HG02938 (cell line): ENCODE results near the gene SNAI1.
"Not testable (repeated sequence)": the region's sequence is repeated elsewhere in the genome, so short reads cannot be mapped to it uniquely, and the experiment has no call there.

Experiments used
- ATAC-seq: cut with Tn5 transposase; IDR thresholded peaks from one replicate; pipeline ENCODE4 v1.9.1; 2021; ENCODE audit warnings: mild to moderate bottlenecking, moderate library complexity; ENCODE audit not compliant: unreplicated experiment

The SNAI1 gene

GRCh38 chr20:50011597-50011996, 28.8 kb downstream of the SNAI1 start:
- ATAC-seq, result not testable (repeated sequence)

- ATAC-seq, result no peak
Observed at GRCh38 chr20:50012282-50013263, 29.8 kb downstream of the SNAI1 start.

- ATAC-seq, result no peak
Observed at GRCh38 chr20:50013976-50014375, 31.2 kb downstream of the SNAI1 start.

- no peak for ATAC-seq
Observed at GRCh38 chr20:50014570-50015562, 32.1 kb downstream of the SNAI1 start.

- ATAC-seq, result no peak
Observed at GRCh38 chr20:50015636-50015992, 32.8 kb downstream of the SNAI1 start.

GRCh38 chr20:50015993-50016770, 33.4 kb downstream of the SNAI1 start:
- no peak for ATAC-seq

DNA sequence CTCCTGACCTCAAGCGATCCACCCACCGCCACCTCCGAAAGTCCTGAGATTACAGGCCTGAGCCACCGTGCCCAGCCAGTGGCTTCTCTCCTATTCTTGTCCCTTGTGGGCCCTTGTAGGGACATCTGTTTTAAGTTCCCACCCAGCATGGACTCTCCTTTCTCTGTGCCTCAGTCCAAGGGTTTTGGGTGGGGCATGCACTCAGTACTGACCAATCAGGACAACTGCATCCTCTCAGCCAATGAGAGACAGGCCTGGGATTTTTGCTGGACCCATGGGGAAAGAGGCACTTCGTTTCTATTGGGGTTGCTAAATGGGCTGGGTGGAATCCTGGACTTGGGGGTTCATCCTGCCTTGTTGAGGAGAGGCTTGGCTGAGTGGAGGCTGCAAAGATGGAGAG, 34.4 kb downstream of the SNAI1 start:
- ATAC-seq, result no peak

DNA sequence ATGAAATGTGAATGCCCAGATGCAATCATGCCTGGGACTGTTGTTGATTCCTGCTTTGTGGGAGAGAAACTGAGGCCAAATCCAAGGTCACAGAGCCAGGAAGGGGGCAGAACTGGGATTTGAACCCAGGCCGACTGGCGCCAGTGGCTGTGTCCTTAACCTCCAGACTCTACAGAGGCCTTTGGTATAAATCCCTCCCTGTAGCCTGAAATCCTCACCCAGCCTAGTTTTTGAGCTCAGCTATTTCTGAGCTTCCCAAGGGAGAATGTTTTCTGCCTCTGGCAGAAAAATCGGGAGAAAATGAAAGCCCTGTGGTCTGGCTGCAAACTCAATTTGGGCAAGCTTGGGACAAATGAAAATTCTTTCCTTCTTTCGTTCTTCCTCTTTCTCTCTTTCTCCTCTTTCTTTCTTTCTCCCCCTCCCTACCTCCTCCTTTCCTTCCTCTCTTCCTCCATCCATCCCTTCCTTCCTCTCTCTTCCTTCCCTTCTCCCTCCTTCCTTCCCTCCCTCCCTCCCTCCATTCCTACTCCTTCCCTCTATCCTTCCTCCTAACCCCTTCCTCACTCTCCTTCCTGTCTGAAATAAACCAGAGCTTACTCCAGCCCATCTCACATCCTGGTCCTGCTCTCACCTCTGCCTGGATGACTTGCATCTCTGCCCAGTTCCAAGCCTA, 34.9 kb downstream of the SNAI1 start:
- ATAC-seq, result no peak

DNA sequence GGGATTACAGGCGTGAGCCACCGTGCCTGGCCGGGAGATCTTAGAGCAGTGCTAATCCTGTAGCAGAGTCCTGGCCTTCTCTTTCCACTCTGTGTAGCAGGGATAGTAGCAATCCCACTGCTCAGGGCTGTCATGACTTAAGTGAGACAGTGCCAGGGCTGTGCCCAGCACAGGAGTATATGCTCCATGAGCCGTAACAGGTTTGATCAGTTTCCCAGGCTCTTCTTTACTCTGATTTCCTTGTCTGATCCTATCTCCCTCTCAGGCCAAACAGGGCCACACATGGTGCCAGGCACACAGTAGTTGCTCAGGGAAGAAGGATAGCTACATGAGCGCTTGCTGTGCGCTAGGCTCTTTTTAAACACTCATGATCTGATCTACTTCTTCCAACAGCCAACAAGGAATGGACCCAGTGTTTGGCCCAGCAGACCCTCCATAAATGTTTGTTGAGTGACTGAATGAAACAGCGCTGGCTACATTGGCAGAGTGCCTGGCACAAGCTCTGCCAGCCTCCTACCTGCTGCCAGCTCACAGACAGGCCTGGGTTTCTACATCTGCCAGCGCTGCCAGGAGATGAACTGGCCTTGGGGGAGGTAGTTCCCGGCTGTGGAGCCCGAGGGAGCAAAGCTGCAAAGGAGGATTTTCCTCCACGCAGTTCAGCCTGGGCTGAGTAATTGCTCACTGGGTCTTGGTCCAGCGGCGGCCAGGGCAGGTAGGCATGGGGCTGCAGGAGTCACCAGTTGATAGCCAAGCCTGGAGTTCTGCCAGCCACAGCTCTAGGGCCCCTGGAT, 36.9 kb downstream of the SNAI1 start:
- ATAC-seq, result no peak

DNA sequence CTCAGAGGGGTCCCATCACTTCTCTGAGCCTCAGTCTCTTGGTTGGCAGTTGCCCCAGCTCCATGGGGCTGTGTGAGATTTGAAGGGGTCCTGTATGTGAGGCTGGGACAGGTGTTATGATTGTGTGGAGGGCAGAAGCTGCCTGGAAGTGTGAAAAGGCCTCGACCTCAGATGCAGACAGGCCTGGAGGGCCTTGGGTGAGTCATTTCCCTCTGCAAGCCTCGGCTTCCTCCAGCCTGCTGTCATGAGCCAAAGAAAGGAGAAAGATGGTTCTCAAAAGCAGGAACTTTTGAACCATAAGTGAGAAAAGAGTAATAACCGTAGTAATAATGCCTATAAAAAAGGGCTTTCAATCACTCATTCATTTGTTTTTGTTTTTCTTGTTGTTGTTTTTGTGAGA, 37.5 kb downstream of the SNAI1 start:
- no peak for ATAC-seq

- ATAC-seq, result no peak
Observed at GRCh38 chr20:50022676-50023075, 39.9 kb downstream of the SNAI1 start.

GRCh38 chr20:50023116-50023805, 40.5 kb downstream of the SNAI1 start:
- no peak for ATAC-seq

DNA sequence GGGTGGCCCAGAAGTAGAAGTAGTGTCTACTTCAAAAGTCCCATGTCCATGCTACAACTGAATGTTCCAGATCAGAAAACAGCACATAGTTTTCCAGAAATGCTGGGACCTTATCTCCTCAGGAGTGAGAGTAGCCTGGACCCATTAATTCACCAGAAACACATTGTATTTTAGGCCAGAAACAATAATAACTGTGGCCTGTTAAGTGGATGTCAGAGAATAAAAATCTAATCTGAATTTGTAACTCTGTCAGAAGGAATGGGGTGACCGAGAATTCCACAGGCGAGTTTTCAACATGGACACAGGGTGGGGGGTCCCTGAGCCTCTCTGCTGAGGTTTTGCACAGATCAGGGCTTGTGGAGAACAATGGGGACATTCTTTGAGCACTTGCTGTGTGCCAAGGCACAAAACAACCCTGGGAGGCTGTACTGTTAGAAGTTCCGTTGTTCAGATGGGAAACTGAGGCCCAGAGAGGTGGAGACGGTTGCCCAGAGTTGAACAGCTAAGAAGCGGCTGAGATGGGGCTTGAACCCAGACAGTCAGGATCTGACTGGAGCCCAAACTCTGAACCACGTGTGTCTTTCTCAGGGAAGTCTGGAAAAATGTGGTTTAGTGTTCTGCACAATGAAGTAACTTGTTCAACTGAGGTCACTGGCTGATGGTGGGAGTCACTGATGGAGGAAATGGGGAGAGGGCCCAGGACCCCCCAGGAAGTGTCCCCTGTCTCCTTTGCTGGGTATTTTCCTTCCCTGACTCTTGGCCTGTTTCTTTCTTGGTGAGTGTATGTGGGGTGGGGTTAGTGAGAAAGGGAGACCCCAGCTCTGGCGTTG, 44.2 kb downstream of the SNAI1 start:
- no peak for ATAC-seq

DNA sequence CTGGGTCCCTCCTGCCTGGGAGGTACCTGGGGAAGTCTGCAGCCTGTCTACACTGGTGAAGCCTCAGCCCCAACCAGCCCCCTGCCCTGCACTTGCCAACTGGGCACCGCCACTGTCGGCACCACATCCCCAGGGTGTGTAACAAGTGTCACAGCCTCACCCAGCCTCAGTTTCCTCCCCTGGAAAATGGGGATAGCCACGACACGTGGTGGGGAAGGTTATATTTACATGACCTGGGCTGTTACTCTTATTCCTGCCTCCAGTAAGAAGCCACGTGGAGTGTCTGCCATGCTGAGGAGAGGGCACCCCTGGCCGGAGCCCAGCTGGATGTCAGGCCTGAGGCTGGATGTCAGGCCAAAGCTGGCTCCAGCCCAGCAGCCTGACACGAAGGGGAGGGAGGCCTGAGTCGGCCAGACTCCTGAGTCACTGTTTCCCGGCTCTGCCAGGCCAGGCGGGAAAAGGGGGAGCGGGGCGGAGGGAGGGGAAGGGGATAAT, 44.9 kb downstream of the SNAI1 start:
- ATAC-seq, result no peak

GRCh38 chr20:50029083-50029696, 46.4 kb downstream of the SNAI1 start:
- no peak for ATAC-seq

GRCh38 chr20:50029697-50030461, 47.1 kb downstream of the SNAI1 start:
- no peak for ATAC-seq
